Caco-2 (cell line): ENCODE results near the gene MAN1C1. TPM values are rescaled to one million over a fixed set of nuclear protein-coding genes. Genes with fewer than 3 reads are reported as not detected.

Experiments
- BruUV-seq: library from RNA; stranded (reverse); fragments of 400-500 nt; replicated peaks from 2 replicates; lab custom pipeline; 2021; lab: Mats Ljungman, UMichigan
- CTCF ChIA-PET: fragments of 300-600 bp; sonication (Branson Sonifier 250); formaldehyde crosslinking; loops from one replicate; lab custom pipeline; 2022; ENCODE audit warnings: antibody characterized with exemption; lab: Charles Lee
- POLR2A ChIA-PET: fragments of 300-600 bp; sonication (Branson Sonifier 250); formaldehyde crosslinking; loops from one replicate; lab custom pipeline; 2022; ENCODE audit warnings: antibody characterized with exemption; lab: Charles Lee
- DNase-seq, 2 experiments: peaks; one replicate each; pipeline versions ENCODE4 v3.0.0 to v3.0.0-alpha.2; 2020 to 2022
- H3K27me3 ChIP-seq: replicated peaks from 2 replicates; pipeline ENCODE4 v1.6.0; 2011; ENCODE audit warnings: low read length; ENCODE audit not compliant: control insufficient read depth, insufficient read depth
- H3K36me3 ChIP-seq: 2 replicates; pipeline ENCODE4 v1.5.1; 2011; ENCODE audit warnings: low read length; ENCODE audit not compliant: control insufficient read depth, insufficient read depth
- H3K4me1 ChIP-seq: fragments of 250-450 bp; sonication (Bioruptor Pico); 2 replicates; pipeline ENCODE4 v1.5.1; 2020; ENCODE audit warnings: mild to moderate bottlenecking
- H3K4me3 ChIP-seq: 2 replicates; pipeline ENCODE4 v1.5.1; 2011; ENCODE audit warnings: low read depth, mild to moderate bottlenecking, control low read depth, low read length
- H3K9me3 ChIP-seq: fragments of 250-450 bp; sonication (Bioruptor Pico); 2 replicates; pipeline ENCODE4 v1.5.1; 2020; ENCODE audit warnings: mild to moderate bottlenecking, moderate library complexity
- H3K27ac Mint-ChIP-seq: one replicate; pipeline ENCODE4 v1.8.0; 2022; ENCODE audit warnings: mixed read lengths; ENCODE audit not compliant: unreplicated experiment
- H3K27me3 Mint-ChIP-seq: one replicate; pipeline ENCODE4 v1.8.0; 2022; ENCODE audit warnings: mixed read lengths; ENCODE audit not compliant: insufficient read depth, unreplicated experiment
- H3K36me3 Mint-ChIP-seq: one replicate; pipeline ENCODE4 v1.8.0; 2022; ENCODE audit warnings: mild to moderate bottlenecking, mixed read lengths; ENCODE audit not compliant: insufficient read depth, unreplicated experiment
- H3K4me1 Mint-ChIP-seq: one replicate; pipeline ENCODE4 v1.8.0; 2022; ENCODE audit warnings: low read depth, mixed read lengths; ENCODE audit not compliant: unreplicated experiment
- H3K4me3 Mint-ChIP-seq: one replicate; pipeline ENCODE4 v1.8.0; 2022; ENCODE audit warnings: mild to moderate bottlenecking, moderate library complexity, mixed read lengths; ENCODE audit not compliant: unreplicated experiment
- H3K9me3 Mint-ChIP-seq: one replicate; pipeline ENCODE4 v1.8.0; 2022; ENCODE audit warnings: mixed read lengths; ENCODE audit not compliant: unreplicated experiment
- intact Hi-C: fragments of 100-400 bp; cut with micrococcal nuclease; formaldehyde crosslinking; loops from one replicate; pipeline ENCODE4 v1.10.0; 2022; ENCODE audit not compliant: unreplicated experiment
- total RNA-seq: library from RNA; stranded (reverse); gene quantifications from 2 replicates; pipeline ENCODE4 v1.2.3, GENCODE V29; 2022
- TF ChIP-seq, protein P1 (sequence below), 2 experiments: fragments of 200-600 bp in 1 of 2; IDR thresholded peaks; 1 replicate in 1 of 2; 2 replicates in 1 of 2; pipeline versions ENCODE4 v1.5.1 to v1.8.0; 2011 to 2022; ENCODE audit warnings: antibody characterized with exemption in 1 of 2, control low read depth in 1 of 2, inconsistent platforms in 1 of 2, low read depth in 1 of 2, low read length in 1 of 2, mild to moderate bottlenecking in 1 of 2, moderate library complexity in 1 of 2; ENCODE audit not compliant: insufficient read depth in 1 of 2, severe bottlenecking in 1 of 2, unreplicated experiment in 1 of 2

Gene MAN1C1
- total RNA-seq, 1 experiment from 2014 or later, result 2.7 TPM

DNA sequence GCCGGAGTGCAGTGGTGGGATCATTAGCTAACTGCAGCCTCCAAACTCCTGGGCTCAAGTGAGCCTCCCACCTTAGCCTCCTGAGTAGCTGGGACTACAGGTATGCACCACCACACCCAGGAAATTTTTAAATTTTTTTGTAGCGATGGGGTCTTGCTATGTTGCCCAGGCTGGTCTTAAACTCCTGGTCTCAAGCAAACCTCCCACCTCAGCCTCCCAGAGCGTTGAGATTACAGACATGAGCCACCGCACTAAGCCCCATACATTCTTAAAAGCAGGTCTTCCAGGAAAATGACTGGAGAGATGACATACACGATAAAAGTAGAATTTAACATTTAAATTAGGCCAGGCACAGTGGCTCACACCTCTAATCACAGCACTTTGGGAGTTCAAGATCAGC lies 216.6 kb downstream of the MAN1C1 start:
- ChIA-PET CTCF (no interaction called here), POLR2A (no interaction called here)
- H3K27me3 ChIP-seq, result no peaks in the 10 kb centered on the region
- no peaks in the 10 kb centered on the region for H3K27me3 Mint-ChIP-seq
- no peak overlapping the region for H3K27ac Mint-ChIP-seq
- intact Hi-C loops, result no loop called here
- no peaks in the 10 kb centered on the region for H3K4me1 ChIP-seq
- no peak for DNase-seq
- H3K36me3 ChIP-seq, result peaks cover 1% of the 10 kb centered on the region
- no peak overlapping the region for H3K4me3 ChIP-seq
- TF ChIP-seq, protein P1, sequence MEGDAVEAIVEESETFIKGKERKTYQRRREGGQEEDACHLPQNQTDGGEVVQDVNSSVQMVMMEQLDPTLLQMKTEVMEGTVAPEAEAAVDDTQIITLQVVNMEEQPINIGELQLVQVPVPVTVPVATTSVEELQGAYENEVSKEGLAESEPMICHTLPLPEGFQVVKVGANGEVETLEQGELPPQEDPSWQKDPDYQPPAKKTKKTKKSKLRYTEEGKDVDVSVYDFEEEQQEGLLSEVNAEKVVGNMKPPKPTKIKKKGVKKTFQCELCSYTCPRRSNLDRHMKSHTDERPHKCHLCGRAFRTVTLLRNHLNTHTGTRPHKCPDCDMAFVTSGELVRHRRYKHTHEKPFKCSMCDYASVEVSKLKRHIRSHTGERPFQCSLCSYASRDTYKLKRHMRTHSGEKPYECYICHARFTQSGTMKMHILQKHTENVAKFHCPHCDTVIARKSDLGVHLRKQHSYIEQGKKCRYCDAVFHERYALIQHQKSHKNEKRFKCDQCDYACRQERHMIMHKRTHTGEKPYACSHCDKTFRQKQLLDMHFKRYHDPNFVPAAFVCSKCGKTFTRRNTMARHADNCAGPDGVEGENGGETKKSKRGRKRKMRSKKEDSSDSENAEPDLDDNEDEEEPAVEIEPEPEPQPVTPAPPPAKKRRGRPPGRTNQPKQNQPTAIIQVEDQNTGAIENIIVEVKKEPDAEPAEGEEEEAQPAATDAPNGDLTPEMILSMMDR (IDR thresholded peaks at IDR 0.05; ENCODE audit: insufficient read depth in 1 of 2, low read depth in 1 of 2, low read length in 1 of 2, severe bottlenecking in 1 of 2, unreplicated experiment in 1 of 2), result no peak
- BruUV-seq, result no TSS peak
- peaks cover 60% of the 10 kb centered on the region for H3K36me3 Mint-ChIP-seq
- peaks cover 6% of the 10 kb centered on the region for H3K4me1 Mint-ChIP-seq
- H3K9me3 Mint-ChIP-seq, result no peaks in the 10 kb centered on the region
- H3K4me3 Mint-ChIP-seq, result no peak overlapping the region
- H3K9me3 ChIP-seq, result no peaks in the 10 kb centered on the region

Other genes with a start within 250 kb of the MAN1C1 start
- gene RHCE, start 196.0 kb upstream of the MAN1C1 start, total RNA-seq, result 0.30 TPM in 1 of 2 replicates, not detected in the other
- gene MACO1, start 185.9 kb upstream of the MAN1C1 start, total RNA-seq, result 16.8 TPM in 2 replicates
- gene LDLRAP1, start 73.2 kb upstream of the MAN1C1 start, total RNA-seq, result 14.5 TPM in 2 replicates
- 58.3 and 60.6 TPM in 2 replicates for gene SELENON, start 183.4 kb downstream of the MAN1C1 start, total RNA-seq
- 23.5 and 26.2 TPM in 2 replicates for gene MTFR1L, start 203.2 kb downstream of the MAN1C1 start, total RNA-seq
- 12.3 and 16.8 TPM in 2 replicates for gene AUNIP, start 242.7 kb downstream of the MAN1C1 start, total RNA-seq